Measurements from ENCODE around the gene CARD9.

CARD9 gene

GRCh38 chr9:136389396-136389795 lies 15.9 kb upstream of the CARD9 start:
- no peaks in the 10 kb centered on the region for H3K9me3 ChIP-seq
- TF ChIP-seq CTCF (IDR thresholded peaks at IDR 0.05), result no peak
- peaks cover 82% of the 10 kb centered on the region for H3K36me3 ChIP-seq
- H3K27me3 ChIP-seq, result no peaks in the 10 kb centered on the region
- no peaks in the 10 kb centered on the region for H3K4me1 ChIP-seq (ENCODE audit: control insufficient read depth in 1 of 2, insufficient read depth in 1 of 2, low read depth in 1 of 2, low read length in 1 of 2)
- no peak overlapping the region for H3K27ac ChIP-seq
- no peak overlapping the region for H3K4me3 ChIP-seq (ENCODE audit: low read depth in 1 of 2, low read length in 1 of 2)

- peaks cover 82% of the 10 kb centered on the region for H3K36me3 ChIP-seq
- H3K4me3 ChIP-seq (ENCODE audit: low read depth in 1 of 2, low read length in 1 of 2), result no peak overlapping the region
Observed at GRCh38 chr9:136387217-136387616, 13.7 kb upstream of the CARD9 start.

GRCh38 chr9:136386018-136386417 lies 12.5 kb upstream of the CARD9 start:
- TF ChIP-seq CTCF (IDR thresholded peaks at IDR 0.05), result no peak
- H3K4me1 ChIP-seq (ENCODE audit: control insufficient read depth in 1 of 2, insufficient read depth in 1 of 2, low read depth in 1 of 2, low read length in 1 of 2), result no peaks in the 10 kb centered on the region
- H3K27me3 ChIP-seq, result no peaks in the 10 kb centered on the region
- H3K4me3 ChIP-seq (ENCODE audit: low read depth in 1 of 2, low read length in 1 of 2), result no peak overlapping the region
- no peaks in the 10 kb centered on the region for H3K9me3 ChIP-seq
- peaks cover 84% of the 10 kb centered on the region for H3K36me3 ChIP-seq
- no peak overlapping the region for H3K27ac ChIP-seq

More at GRCh38 chr9:136387217-136387616, 13.7 kb upstream of the CARD9 start:
- Histone ChIP-seq H3K9me3 (no peaks in the 10 kb centered on the region), H3K27me3 (no peaks in the 10 kb centered on the region), H3K4me1 (ENCODE audit: control insufficient read depth in 1 of 2, insufficient read depth in 1 of 2, low read depth in 1 of 2, low read length in 1 of 2) (no peaks in the 10 kb centered on the region), H3K27ac (no peak overlapping the region)
- TF ChIP-seq CTCF (IDR thresholded peaks at IDR 0.05), result no peak

- Histone ChIP-seq H3K4me3 (ENCODE audit: low read depth in 1 of 2, low read length in 1 of 2) (no peak overlapping the region), H3K4me1 (ENCODE audit: control insufficient read depth in 1 of 2, insufficient read depth in 1 of 2, low read depth in 1 of 2, low read length in 1 of 2) (no peaks in the 10 kb centered on the region), H3K27ac (no peak overlapping the region), H3K9me3 (no peaks in the 10 kb centered on the region), H3K27me3 (no peaks in the 10 kb centered on the region), H3K36me3 (peaks cover 88% of the 10 kb centered on the region)
- TF ChIP-seq CTCF (IDR thresholded peaks at IDR 0.05), result no peak
Observed at GRCh38 chr9:136385015-136385414, 11.5 kb upstream of the CARD9 start.

GRCh38 chr9:136383436-136383835 lies 10.0 kb upstream of the CARD9 start:
- no peaks in the 10 kb centered on the region for H3K9me3 ChIP-seq
- peaks cover 88% of the 10 kb centered on the region for H3K36me3 ChIP-seq
- H3K27me3 ChIP-seq, result no peaks in the 10 kb centered on the region
- no peaks in the 10 kb centered on the region for H3K4me1 ChIP-seq (ENCODE audit: control insufficient read depth in 1 of 2, insufficient read depth in 1 of 2, low read depth in 1 of 2, low read length in 1 of 2)
- no peak overlapping the region for H3K4me3 ChIP-seq (ENCODE audit: low read depth in 1 of 2, low read length in 1 of 2)
- H3K27ac ChIP-seq, result no peak overlapping the region
- TF ChIP-seq CTCF (IDR thresholded peaks at IDR 0.05), result no peak

- no peak overlapping the region for H3K27ac ChIP-seq
- H3K4me3 ChIP-seq (ENCODE audit: low read depth in 1 of 2, low read length in 1 of 2), result no peak overlapping the region
- no peaks in the 10 kb centered on the region for H3K9me3 ChIP-seq
- H3K4me1 ChIP-seq (ENCODE audit: control insufficient read depth in 1 of 2, insufficient read depth in 1 of 2, low read depth in 1 of 2, low read length in 1 of 2), result peaks cover 5% of the 10 kb centered on the region in 2 experiments
- peaks cover 82% of the 10 kb centered on the region for H3K36me3 ChIP-seq
- TF ChIP-seq CTCF (IDR thresholded peaks at IDR 0.05), result no peak
- H3K27me3 ChIP-seq, result no peaks in the 10 kb centered on the region
Observed at GRCh38 chr9:136381966-136382513, 8.6 kb upstream of the CARD9 start.
